ENCODE data around the gene IL13RA1. TPM values are rescaled to one million over a fixed set of nuclear protein-coding genes. Genes with fewer than 3 reads are reported as not detected.

Gene IL13RA1
- total RNA-seq, 5 donors from 2014 or later (not counting 1 experiment from before 2014, with no cell fraction given): 0.50 to 1.1 (median 0.87) TPM; not detected in 1

DNA sequence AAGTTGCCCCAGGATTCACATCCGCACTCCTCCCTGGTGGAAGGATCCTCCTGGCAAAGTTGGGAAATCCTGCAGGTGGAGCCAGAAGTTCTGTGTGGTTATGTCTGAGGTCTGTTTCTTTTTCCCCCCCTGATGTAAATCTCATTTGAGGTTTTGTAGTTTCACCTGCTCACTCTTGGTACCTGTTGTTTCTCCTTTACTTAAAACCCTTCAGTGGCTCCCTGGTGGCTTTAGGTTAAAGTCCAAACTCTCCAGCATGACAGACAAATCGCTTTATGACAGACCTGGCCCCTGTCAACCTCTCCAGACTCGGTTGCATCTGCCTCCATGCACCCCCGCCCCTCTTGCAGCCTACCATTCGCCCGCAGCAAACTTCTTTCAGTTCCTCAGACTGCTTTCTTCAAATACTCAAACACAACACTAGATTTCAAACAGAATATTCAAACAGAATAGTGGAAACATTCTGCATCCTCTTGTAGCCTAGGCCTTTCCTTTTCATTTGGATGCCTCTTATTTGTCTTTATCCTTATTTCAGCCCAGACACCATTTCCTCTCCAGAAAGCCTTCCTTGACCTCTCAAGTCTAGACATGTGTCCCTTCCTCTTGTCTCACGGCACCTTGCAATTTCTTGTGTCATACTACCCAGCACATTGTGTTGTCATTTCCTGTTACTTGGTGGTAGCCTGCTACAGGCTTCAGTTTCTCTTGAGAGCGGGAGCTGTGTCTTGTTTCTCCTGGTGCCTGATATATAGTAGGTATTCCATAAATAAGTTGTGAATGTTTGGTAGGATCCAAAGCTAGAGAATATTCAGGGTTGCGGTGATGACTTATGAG is 24.8 kb downstream of the IL13RA1 start:
- 83% methylated on average over 4 of the region's 9 CpGs for WGBS (ENCODE audit: insufficient coverage)
- Mint-ChIP-seq H3K4me1 (peaks cover 0 to 3% (median 0%) of the 10 kb centered on the region in 3 donors), H3K9me3 (no peaks in the 10 kb centered on the region), H3K27ac (no peak overlapping the region), H3K27me3 (peaks cover 10 to 42% of the 10 kb centered on the region in 2 donors), H3K4me3 (no peak overlapping the region), H3K36me3 (no peaks in the 10 kb centered on the region)
- ATAC-seq (replicated peaks in 1 of 4) (no peak), DNase-seq (no peak)
- Histone ChIP-seq H3K4me1 (ENCODE audit: control insufficient read depth in 1 of 2, extremely low read depth in 1 of 2, insufficient read depth in 2 of 2, low read length in 2 of 2) (no peaks in the 10 kb centered on the region), H3K27me3 (replicated peaks in 1 of 2; ENCODE audit: control insufficient read depth in 2 of 2, extremely low read depth in 1 of 2, insufficient read depth in 2 of 2, low read length in 1 of 2) (no peaks in the 10 kb centered on the region), H3K4me3 (ENCODE audit: control insufficient read depth in 1 of 2, extremely low read depth in 1 of 2, low read length in 1 of 2) (no peak overlapping the region), H3K27ac (ENCODE audit: low read length) (no peak overlapping the region), H3K36me3 (ENCODE audit: control insufficient read depth in 2 of 2, extremely low read depth in 1 of 2, insufficient read depth in 1 of 2, low read length in 1 of 2) (no peaks in the 10 kb centered on the region), H3K9me3 (no peaks in the 10 kb centered on the region)
- ChIA-PET CTCF (interaction anchor here in 1 of 2 donors (0.6 kb wide), 2 partner anchors 95 to 266 kb away, joined by 3 read pairs; no protein-coding TSS in a partner anchor), POLR2A (interaction anchor here in 1 of 2 donors (0.7 kb wide), 1 partner anchor 204 kb away, joined by 6 read pairs; no protein-coding TSS in a partner anchor)

DNA sequence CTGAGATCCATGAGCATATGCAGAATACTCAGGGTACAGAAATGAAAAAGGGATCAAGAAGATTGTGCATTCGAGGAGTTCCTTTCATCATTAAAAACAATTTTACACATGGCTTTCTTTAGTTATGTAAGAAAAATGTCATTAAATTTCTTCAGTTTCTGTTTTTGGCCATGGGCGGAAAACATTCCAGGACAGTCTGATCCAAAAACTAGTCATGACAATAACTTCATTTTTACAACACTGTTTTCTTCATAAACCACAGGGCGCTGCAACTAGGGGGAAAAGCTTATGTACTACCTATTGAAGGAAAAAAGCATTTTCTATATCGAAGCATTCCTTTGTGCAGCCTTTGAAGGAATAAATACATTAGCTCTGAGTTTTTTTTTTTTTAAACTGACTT is 28.2 kb downstream of the IL13RA1 start:
- no CpG with 5 or more reads among the region's 4 CpGs for WGBS (ENCODE audit: insufficient coverage)
- Histone ChIP-seq H3K4me1 (ENCODE audit: control insufficient read depth in 1 of 2, extremely low read depth in 1 of 2, insufficient read depth in 2 of 2, low read length in 2 of 2) (no peaks in the 10 kb centered on the region), H3K27me3 (replicated peaks in 1 of 2; ENCODE audit: control insufficient read depth in 2 of 2, extremely low read depth in 1 of 2, insufficient read depth in 2 of 2, low read length in 1 of 2) (no peaks in the 10 kb centered on the region), H3K27ac (ENCODE audit: low read length) (no peak overlapping the region), H3K4me3 (ENCODE audit: control insufficient read depth in 1 of 2, extremely low read depth in 1 of 2, low read length in 1 of 2) (no peak overlapping the region), H3K9me3 (no peaks in the 10 kb centered on the region), H3K36me3 (ENCODE audit: control insufficient read depth in 2 of 2, extremely low read depth in 1 of 2, insufficient read depth in 1 of 2, low read length in 1 of 2) (no peaks in the 10 kb centered on the region)
- no peaks in the 10 kb centered on the region for H3K9me3 Mint-ChIP-seq
- ATAC-seq (replicated peaks in 1 of 4) (no peak), DNase-seq (no peak)
- POLR2A ChIA-PET: no interaction called here
- CTCF ChIA-PET: no interaction called here
- no peak overlapping the region for H3K27ac Mint-ChIP-seq
- H3K27me3 Mint-ChIP-seq: peaks cover 10 to 37% of the 10 kb centered on the region in 2 donors
- no peaks in the 10 kb centered on the region for H3K36me3 Mint-ChIP-seq
- no peak overlapping the region for H3K4me3 Mint-ChIP-seq
- peaks cover 0 to 3% (median 0%) of the 10 kb centered on the region in 3 donors for H3K4me1 Mint-ChIP-seq

DNA sequence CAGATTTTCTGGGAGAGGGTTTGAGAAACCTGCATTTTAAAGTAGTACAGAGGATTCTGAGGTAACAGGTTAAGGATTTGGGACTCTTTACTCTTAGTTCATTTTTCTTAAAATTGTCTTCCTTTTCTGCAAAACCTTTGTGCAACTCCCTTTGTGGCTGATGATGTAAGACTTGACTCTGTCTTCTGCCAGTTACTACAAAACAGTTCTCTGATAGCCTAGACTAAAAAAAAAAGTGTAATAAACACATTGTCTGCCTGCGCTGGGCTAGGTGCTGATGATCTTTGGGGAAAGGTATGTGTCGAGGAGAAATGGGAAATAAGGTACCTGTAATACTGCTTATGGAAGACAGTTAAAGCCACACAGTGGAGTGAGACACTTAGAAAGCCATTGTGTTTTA is 28.7 kb downstream of the IL13RA1 start:
- CTCF ChIA-PET: no interaction called here
- no peaks in the 10 kb centered on the region for H3K36me3 Mint-ChIP-seq
- H3K27me3 ChIP-seq (replicated peaks in 1 of 2; ENCODE audit: control insufficient read depth in 2 of 2, extremely low read depth in 1 of 2, insufficient read depth in 2 of 2, low read length in 1 of 2): no peaks in the 10 kb centered on the region
- H3K36me3 ChIP-seq (ENCODE audit: control insufficient read depth in 2 of 2, extremely low read depth in 1 of 2, insufficient read depth in 1 of 2, low read length in 1 of 2): no peaks in the 10 kb centered on the region
- no peaks in the 10 kb centered on the region for H3K9me3 Mint-ChIP-seq
- no peaks in the 10 kb centered on the region for H3K4me1 ChIP-seq (ENCODE audit: control insufficient read depth in 1 of 2, extremely low read depth in 1 of 2, insufficient read depth in 2 of 2, low read length in 2 of 2)
- H3K4me3 Mint-ChIP-seq: no peak overlapping the region
- H3K27ac Mint-ChIP-seq: peak overlapping the region in 1 of 2 donors; percentile 13
- no peaks in the 10 kb centered on the region for H3K9me3 ChIP-seq
- WGBS (ENCODE audit: insufficient coverage): 100% methylated on average over 1 of the region's 2 CpGs
- H3K27ac ChIP-seq (ENCODE audit: low read length): no peak overlapping the region
- no peak for ATAC-seq (replicated peaks in 1 of 4)
- peaks cover 10 to 34% of the 10 kb centered on the region in 2 donors for H3K27me3 Mint-ChIP-seq
- POLR2A ChIA-PET: no interaction called here
- H3K4me1 Mint-ChIP-seq: peaks cover 0 to 3% (median 0%) of the 10 kb centered on the region in 3 donors
- no peak overlapping the region for H3K4me3 ChIP-seq (ENCODE audit: control insufficient read depth in 1 of 2, extremely low read depth in 1 of 2, low read length in 1 of 2)
- DNase-seq: no peak

DNA sequence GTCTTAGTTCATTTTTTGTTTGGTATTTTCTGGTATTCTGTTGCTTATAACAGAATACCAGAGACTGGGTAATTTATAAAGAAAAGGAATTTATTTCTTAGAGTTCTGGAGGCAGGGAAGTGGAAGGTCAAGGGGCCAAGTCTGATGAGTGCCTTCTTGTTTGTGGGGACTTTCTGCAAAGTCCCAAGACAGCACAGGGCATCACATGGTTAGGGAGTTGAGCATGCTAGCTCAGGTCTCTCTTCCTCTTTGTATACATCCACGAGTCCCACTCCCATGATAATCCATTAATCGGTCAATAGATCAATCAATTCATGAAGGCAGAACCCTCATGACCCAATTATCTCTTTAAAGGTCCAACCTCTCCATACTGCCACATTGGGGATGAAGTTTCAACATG is 31.1 kb downstream of the IL13RA1 start:
- H3K4me3 Mint-ChIP-seq: no peak overlapping the region
- ChIA-PET POLR2A (no interaction called here), CTCF (no interaction called here)
- H3K4me1 Mint-ChIP-seq: no peaks in the 10 kb centered on the region
- Histone ChIP-seq H3K9me3 (no peaks in the 10 kb centered on the region), H3K27me3 (replicated peaks in 1 of 2; ENCODE audit: control insufficient read depth in 2 of 2, extremely low read depth in 1 of 2, insufficient read depth in 2 of 2, low read length in 1 of 2) (no peaks in the 10 kb centered on the region), H3K4me1 (ENCODE audit: control insufficient read depth in 1 of 2, extremely low read depth in 1 of 2, insufficient read depth in 2 of 2, low read length in 2 of 2) (no peaks in the 10 kb centered on the region), H3K36me3 (ENCODE audit: control insufficient read depth in 2 of 2, extremely low read depth in 1 of 2, insufficient read depth in 1 of 2, low read length in 1 of 2) (no peaks in the 10 kb centered on the region), H3K27ac (ENCODE audit: low read length) (no peak overlapping the region), H3K4me3 (ENCODE audit: control insufficient read depth in 1 of 2, extremely low read depth in 1 of 2, low read length in 1 of 2) (no peak overlapping the region)
- peaks cover 10 to 25% of the 10 kb centered on the region in 2 donors for H3K27me3 Mint-ChIP-seq
- ATAC-seq (replicated peaks in 1 of 4) (no peak), DNase-seq (no peak)
- WGBS (ENCODE audit: insufficient coverage): no CpG with 5 or more reads among the region's 2 CpGs
- H3K9me3 Mint-ChIP-seq: no peaks in the 10 kb centered on the region
- no peaks in the 10 kb centered on the region for H3K36me3 Mint-ChIP-seq
- no peak overlapping the region for H3K27ac Mint-ChIP-seq

DNA sequence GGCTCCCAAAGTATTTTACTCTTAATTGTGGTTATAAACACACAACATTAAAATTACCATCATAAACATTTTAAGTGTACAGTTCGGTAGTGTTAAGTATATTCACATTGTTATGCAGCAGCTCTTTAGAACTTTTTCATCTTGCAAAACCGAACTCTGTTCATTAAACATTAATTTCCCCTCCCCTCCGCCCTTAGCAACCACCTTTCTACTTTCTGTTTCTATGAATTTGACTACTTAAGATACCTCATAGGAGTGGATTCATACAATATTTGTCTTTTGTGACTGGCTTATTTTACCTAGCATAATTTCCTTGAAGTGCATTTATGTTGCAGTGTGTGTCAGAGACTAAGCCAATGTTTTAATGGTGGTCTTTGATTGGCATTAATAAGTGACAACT is 32.6 kb downstream of the IL13RA1 start:
- ChIA-PET CTCF (no interaction called here), POLR2A (no interaction called here)
- no peak for ATAC-seq (replicated peaks in 1 of 4)
- no peak overlapping the region for H3K27ac ChIP-seq (ENCODE audit: low read length)
- H3K27ac Mint-ChIP-seq: no peak overlapping the region
- H3K9me3 Mint-ChIP-seq: no peaks in the 10 kb centered on the region
- H3K9me3 ChIP-seq: no peaks in the 10 kb centered on the region
- H3K4me3 Mint-ChIP-seq: no peak overlapping the region
- H3K4me1 ChIP-seq (ENCODE audit: control insufficient read depth in 1 of 2, extremely low read depth in 1 of 2, insufficient read depth in 2 of 2, low read length in 2 of 2): no peaks in the 10 kb centered on the region
- peaks cover 8 to 20% of the 10 kb centered on the region in 2 donors for H3K27me3 Mint-ChIP-seq
- WGBS (ENCODE audit: insufficient coverage): no CpG with 5 or more reads among the region's 3 CpGs
- no peak for DNase-seq
- no peaks in the 10 kb centered on the region for H3K4me1 Mint-ChIP-seq
- H3K36me3 Mint-ChIP-seq: no peaks in the 10 kb centered on the region
- no peaks in the 10 kb centered on the region for H3K36me3 ChIP-seq (ENCODE audit: control insufficient read depth in 2 of 2, extremely low read depth in 1 of 2, insufficient read depth in 1 of 2, low read length in 1 of 2)
- H3K4me3 ChIP-seq (ENCODE audit: control insufficient read depth in 1 of 2, extremely low read depth in 1 of 2, low read length in 1 of 2): no peak overlapping the region
- H3K27me3 ChIP-seq (replicated peaks in 1 of 2; ENCODE audit: control insufficient read depth in 2 of 2, extremely low read depth in 1 of 2, insufficient read depth in 2 of 2, low read length in 1 of 2): no peaks in the 10 kb centered on the region

DNA sequence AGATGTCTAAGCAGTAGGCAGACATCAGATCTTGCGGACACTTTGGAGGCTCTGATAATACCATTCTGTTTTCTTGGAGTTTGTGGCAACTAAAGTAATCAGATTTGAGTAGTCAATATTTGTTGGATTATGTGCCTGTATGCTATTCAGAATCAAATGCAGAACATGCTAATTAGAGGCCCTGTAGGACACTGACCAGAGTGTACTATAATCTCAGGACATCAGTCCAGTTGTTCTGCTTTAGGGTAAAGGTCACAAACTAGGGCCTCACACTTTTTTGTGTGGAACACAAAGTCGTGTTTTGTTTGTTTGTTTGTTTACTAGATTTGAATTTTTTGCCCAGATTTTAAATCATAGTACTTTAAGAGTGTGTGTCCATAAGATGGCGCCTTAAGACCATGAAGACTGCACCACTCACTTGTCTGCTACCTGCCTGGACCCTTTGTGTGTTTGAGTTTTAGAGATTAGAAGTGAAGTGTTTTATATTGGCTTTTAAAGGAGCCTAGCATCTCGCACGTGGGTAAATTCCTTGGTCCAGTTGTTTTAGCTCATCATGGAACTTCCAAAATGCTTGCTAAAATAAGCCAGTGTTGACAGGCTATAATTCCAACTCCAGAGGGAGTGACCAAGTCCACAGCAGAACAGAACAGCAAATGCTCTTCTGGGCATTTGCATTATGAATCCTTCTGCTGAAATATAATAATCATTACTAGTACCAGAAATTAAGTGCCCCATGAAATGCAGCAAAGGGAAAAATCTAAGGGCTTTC is 34.7 kb downstream of the IL13RA1 start:
- Histone ChIP-seq H3K4me3 (ENCODE audit: control insufficient read depth in 1 of 2, extremely low read depth in 1 of 2, low read length in 1 of 2) (no peak overlapping the region), H3K36me3 (ENCODE audit: control insufficient read depth in 2 of 2, extremely low read depth in 1 of 2, insufficient read depth in 1 of 2, low read length in 1 of 2) (no peaks in the 10 kb centered on the region), H3K27me3 (replicated peaks in 1 of 2; ENCODE audit: control insufficient read depth in 2 of 2, extremely low read depth in 1 of 2, insufficient read depth in 2 of 2, low read length in 1 of 2) (no peaks in the 10 kb centered on the region), H3K27ac (ENCODE audit: low read length) (no peak overlapping the region), H3K9me3 (no peaks in the 10 kb centered on the region), H3K4me1 (ENCODE audit: control insufficient read depth in 1 of 2, extremely low read depth in 1 of 2, insufficient read depth in 2 of 2, low read length in 2 of 2) (no peaks in the 10 kb centered on the region)
- Mint-ChIP-seq H3K27ac (no peak overlapping the region), H3K4me3 (no peak overlapping the region), H3K36me3 (no peaks in the 10 kb centered on the region), H3K27me3 (peaks cover 0 to 13% of the 10 kb centered on the region in 2 donors), H3K9me3 (no peaks in the 10 kb centered on the region), H3K4me1 (no peaks in the 10 kb centered on the region)
- CTCF ChIA-PET: no interaction called here
- DNase-seq (peak in 1 of 35 experiments; percentile 1), ATAC-seq (replicated peaks in 1 of 4) (no peak)
- 94% methylated on average over 3 of the region's 5 CpGs for WGBS (ENCODE audit: insufficient coverage)
- POLR2A ChIA-PET: no interaction called here
